ENCODE results near the gene LSM4. TPM values are rescaled to one million over a fixed set of nuclear protein-coding genes. Genes with fewer than 3 reads are reported as not detected.

LSM4 gene
- total and polyA plus RNA-seq, 2 of the 13 experiments (the other 11 are each of a cell fraction or from before 2014, with no cell fraction given), result 65.8 to 166 TPM

DNA sequence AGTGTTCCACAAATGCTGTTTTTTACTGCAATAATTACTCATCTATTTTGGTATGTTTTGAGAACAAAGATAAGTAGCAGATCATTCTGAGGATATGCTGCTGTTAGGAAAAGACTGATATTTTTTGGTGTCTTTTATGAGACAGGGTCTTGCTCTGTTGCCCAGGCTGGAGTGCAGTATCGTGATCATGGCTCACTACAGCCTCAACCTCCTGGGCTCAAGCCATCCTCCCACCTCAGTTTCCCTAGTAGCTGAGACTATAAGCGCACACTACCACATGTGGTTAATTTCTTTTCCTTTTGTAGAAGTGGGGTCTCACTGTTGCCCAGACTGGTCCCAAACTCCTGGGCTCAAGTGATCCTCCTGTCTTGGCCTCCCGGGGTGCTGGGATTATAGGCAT, 9.5 kb downstream of the LSM4 start:
- FAIRE-seq (no peak), DNase-seq (ENCODE audit: low spot score) (no peak), ATAC-seq (no peak)
- H3K9ac ChIP-seq (ENCODE audit: insufficient read depth, low read depth, low read length), result no peak overlapping the region
- POLR2A ChIA-PET, result interaction anchor here (0.9 to 11.4 kb wide), 3 partner anchors 9 to 38 kb away, joined by 3 to 251 read pairs (median 6); partner anchors contain the start of gene LSM4
- CTCF ChIA-PET (ENCODE audit: low intra/inter-chr PET ratio, low total read pairs), result no interaction called here
- no peak overlapping the region for H3K4me2 ChIP-seq (ENCODE audit: low read depth, low read length)
- H3K9me3 ChIP-seq (ENCODE audit: low read length), result no peaks in the 10 kb centered on the region
- WGBS (ENCODE audit: low lambda C conversion rate), result 93% methylated on average over 3 of the region's 3 CpGs
- no peak overlapping the region for H3K27ac ChIP-seq (ENCODE audit: extremely low read length, insufficient read depth, low read length)
- peaks cover 2% of the 10 kb centered on the region for H3K79me2 ChIP-seq (ENCODE audit: insufficient read depth, low read length)
- peaks cover 93% of the 10 kb centered on the region for H3K4me1 ChIP-seq (ENCODE audit: insufficient read depth, low read length)
- H3K4me3 ChIP-seq (replicated peaks in 1 of 3; ENCODE audit: insufficient read depth in 1 of 3, low read depth in 2 of 3, low read length in 3 of 3), result no peak overlapping the region
- peaks cover 5 to 24% of the 10 kb centered on the region in 2 experiments; a peak in 4 of 5 replicates for H3K36me3 ChIP-seq (replicated peaks in 1 of 2; ENCODE audit: control insufficient read depth in 1 of 2, insufficient read depth in 2 of 2, low read length in 2 of 2)
- H4K20me1 ChIP-seq (ENCODE audit: insufficient read depth, low read length), result no peaks in the 10 kb centered on the region
- intact Hi-C loops (cut with micrococcal nuclease; ENCODE audit: unreplicated experiment), result no loop called here
- H3K27me3 ChIP-seq (ENCODE audit: control insufficient read depth in 1 of 2, insufficient read depth in 2 of 2, low read length in 2 of 2), result no peaks in the 10 kb centered on the region
- TF ChIP-seq ZNF121 (CRISPR knock-in tag; IDR thresholded peaks at IDR 0.05), result peak; percentile 54; the same call in 1 of the 2 replicates
- TF ChIP-seq, protein P1, sequence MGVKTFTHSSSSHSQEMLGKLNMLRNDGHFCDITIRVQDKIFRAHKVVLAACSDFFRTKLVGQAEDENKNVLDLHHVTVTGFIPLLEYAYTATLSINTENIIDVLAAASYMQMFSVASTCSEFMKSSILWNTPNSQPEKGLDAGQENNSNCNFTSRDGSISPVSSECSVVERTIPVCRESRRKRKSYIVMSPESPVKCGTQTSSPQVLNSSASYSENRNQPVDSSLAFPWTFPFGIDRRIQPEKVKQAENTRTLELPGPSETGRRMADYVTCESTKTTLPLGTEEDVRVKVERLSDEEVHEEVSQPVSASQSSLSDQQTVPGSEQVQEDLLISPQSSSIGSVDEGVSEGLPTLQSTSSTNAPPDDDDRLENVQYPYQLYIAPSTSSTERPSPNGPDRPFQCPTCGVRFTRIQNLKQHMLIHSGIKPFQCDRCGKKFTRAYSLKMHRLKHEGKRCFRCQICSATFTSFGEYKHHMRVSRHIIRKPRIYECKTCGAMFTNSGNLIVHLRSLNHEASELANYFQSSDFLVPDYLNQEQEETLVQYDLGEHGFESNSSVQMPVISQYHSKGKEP (CRISPR knock-in tag; IDR thresholded peaks at IDR 0.05), result no peak
- H2AFZ ChIP-seq (ENCODE audit: low read length), result no peak overlapping the region
- BruUV-seq (replicated peaks), result no TSS peak
- in situ Hi-C loops (cut with HindIII; ENCODE audit: extremely low pct_ligation_motif_present, low pct_unique_long_range_greater_than_20kb), result no loop called here

DNA sequence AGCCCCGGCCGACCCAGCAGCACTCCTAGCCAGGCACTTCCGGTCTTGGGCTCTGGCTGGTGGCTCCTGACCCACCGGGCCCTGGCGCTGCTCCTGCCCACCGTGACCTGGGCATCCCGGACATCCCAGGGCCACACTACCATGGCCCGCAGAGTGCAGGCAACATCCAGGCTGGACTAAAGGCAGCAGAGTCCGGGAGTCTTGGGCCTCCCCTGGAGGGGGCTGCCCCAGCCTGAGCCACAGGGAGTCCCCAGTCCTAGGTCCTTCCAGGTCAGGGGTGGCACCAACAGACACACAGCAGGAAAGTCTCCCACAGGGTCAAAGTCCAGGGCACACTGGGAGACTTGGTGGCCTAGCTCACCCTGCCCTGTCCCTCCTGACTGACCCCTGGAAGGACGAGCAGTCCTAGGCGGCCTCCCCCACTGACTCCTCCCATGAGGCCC, 10.8 kb downstream of the LSM4 start:
- Histone ChIP-seq H3K4me1 (ENCODE audit: insufficient read depth, low read length) (peaks cover 89% of the 10 kb centered on the region), H4K20me1 (ENCODE audit: insufficient read depth, low read length) (no peaks in the 10 kb centered on the region), H3K27me3 (ENCODE audit: control insufficient read depth in 1 of 2, insufficient read depth in 2 of 2, low read length in 2 of 2) (no peaks in the 10 kb centered on the region), H3K27ac (ENCODE audit: extremely low read length, insufficient read depth, low read length) (peak overlapping the region; percentile 32), H3K36me3 (replicated peaks in 1 of 2; ENCODE audit: control insufficient read depth in 1 of 2, insufficient read depth in 2 of 2, low read length in 2 of 2) (peaks cover 6 to 29% of the 10 kb centered on the region in 2 experiments; a peak in 4 of 5 replicates), H2AFZ (ENCODE audit: low read length) (no peak overlapping the region), H3K4me3 (replicated peaks in 1 of 3; ENCODE audit: insufficient read depth in 1 of 3, low read depth in 2 of 3, low read length in 3 of 3) (no peak overlapping the region), H3K79me2 (ENCODE audit: insufficient read depth, low read length) (peaks cover 2% of the 10 kb centered on the region), H3K9me3 (ENCODE audit: low read length) (no peaks in the 10 kb centered on the region), H3K4me2 (ENCODE audit: low read depth, low read length) (no peak overlapping the region), H3K9ac (ENCODE audit: insufficient read depth, low read depth, low read length) (no peak overlapping the region)
- FAIRE-seq (no peak), ATAC-seq (no peak; the same call in 2 of the 3 replicates), DNase-seq (ENCODE audit: low spot score) (no peak)
- CTCF ChIA-PET (ENCODE audit: low intra/inter-chr PET ratio, low total read pairs), result no interaction called here
- in situ Hi-C loops (cut with HindIII; ENCODE audit: extremely low pct_ligation_motif_present, low pct_unique_long_range_greater_than_20kb), result no loop called here
- POLR2A ChIA-PET, result interaction anchor here (1.0 to 11.4 kb wide), 4 partner anchors 9 to 31 kb away, joined by 3 to 251 read pairs (median 6); partner anchors contain the start of genes JUND and LSM4
- BruUV-seq (replicated peaks), result no TSS peak
- 100% methylated on average over 8 of the region's 11 CpGs for WGBS (ENCODE audit: low lambda C conversion rate)
- intact Hi-C loops (cut with micrococcal nuclease; ENCODE audit: unreplicated experiment), result no loop called here
- TF ChIP-seq THYN1 (CRISPR knock-in tag; IDR thresholded peaks at IDR 0.05; ENCODE audit: borderline replicate concordance, low read depth) (no peak), REL (CRISPR knock-in tag; conservative IDR thresholded peaks at IDR 0.05) (no peak), RBM22 (optimal IDR thresholded peaks at IDR 0.05; ENCODE audit: low read length) (peak; percentile 23), KMT2B (CRISPR knock-in tag; IDR thresholded peaks at IDR 0.05) (no peak), NR2C2 (CRISPR knock-in tag; IDR thresholded peaks at IDR 0.05; ENCODE audit: borderline replicate concordance) (peak; percentile 41; the same call in 1 of the 2 replicates), ZNF296 (CRISPR knock-in tag; conservative IDR thresholded peaks at IDR 0.05) (no peak), ZNF713 (CRISPR knock-in tag; IDR thresholded peaks at IDR 0.05) (no peak)
- TF ChIP-seq, protein P2, sequence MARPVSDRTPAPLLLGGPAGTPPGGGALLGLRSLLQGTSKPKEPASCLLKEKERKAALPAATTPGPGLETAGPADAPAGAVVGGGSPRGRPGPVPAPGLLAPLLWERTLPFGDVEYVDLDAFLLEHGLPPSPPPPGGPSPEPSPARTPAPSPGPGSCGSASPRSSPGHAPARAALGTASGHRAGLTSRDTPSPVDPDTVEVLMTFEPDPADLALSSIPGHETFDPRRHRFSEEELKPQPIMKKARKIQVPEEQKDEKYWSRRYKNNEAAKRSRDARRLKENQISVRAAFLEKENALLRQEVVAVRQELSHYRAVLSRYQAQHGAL (CRISPR knock-in tag; IDR thresholded peaks at IDR 0.05; ENCODE audit: not compliant biosample characterization), result no peak
- TF ChIP-seq, protein P3, sequence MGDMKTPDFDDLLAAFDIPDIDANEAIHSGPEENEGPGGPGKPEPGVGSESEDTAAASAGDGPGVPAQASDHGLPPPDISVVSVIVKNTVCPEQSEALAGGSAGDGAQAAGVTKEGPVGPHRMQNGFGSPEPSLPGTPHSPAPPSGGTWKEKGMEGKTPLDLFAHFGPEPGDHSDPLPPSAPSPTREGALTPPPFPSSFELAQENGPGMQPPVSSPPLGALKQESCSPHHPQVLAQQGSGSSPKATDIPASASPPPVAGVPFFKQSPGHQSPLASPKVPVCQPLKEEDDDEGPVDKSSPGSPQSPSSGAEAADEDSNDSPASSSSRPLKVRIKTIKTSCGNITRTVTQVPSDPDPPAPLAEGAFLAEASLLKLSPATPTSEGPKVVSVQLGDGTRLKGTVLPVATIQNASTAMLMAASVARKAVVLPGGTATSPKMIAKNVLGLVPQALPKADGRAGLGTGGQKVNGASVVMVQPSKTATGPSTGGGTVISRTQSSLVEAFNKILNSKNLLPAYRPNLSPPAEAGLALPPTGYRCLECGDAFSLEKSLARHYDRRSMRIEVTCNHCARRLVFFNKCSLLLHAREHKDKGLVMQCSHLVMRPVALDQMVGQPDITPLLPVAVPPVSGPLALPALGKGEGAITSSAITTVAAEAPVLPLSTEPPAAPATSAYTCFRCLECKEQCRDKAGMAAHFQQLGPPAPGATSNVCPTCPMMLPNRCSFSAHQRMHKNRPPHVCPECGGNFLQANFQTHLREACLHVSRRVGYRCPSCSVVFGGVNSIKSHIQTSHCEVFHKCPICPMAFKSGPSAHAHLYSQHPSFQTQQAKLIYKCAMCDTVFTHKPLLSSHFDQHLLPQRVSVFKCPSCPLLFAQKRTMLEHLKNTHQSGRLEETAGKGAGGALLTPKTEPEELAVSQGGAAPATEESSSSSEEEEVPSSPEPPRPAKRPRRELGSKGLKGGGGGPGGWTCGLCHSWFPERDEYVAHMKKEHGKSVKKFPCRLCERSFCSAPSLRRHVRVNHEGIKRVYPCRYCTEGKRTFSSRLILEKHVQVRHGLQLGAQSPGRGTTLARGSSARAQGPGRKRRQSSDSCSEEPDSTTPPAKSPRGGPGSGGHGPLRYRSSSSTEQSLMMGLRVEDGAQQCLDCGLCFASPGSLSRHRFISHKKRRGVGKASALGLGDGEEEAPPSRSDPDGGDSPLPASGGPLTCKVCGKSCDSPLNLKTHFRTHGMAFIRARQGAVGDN (CRISPR knock-in tag; IDR thresholded peaks at IDR 0.05), result peak; percentile 40
